Muscle layer of duodenum (tissue), 2 donors: ENCODE measurements around the gene PBLD.

Source experiments
- H3K27ac ChIP-seq: one replicate; pipeline ENCODE4 v1.7.0; 2013; ENCODE audit warnings: mild to moderate bottlenecking, low read length
- H3K27me3 ChIP-seq: one replicate; pipeline ENCODE4 v1.7.0; 2013; ENCODE audit warnings: low read depth, mild to moderate bottlenecking, control low read depth, low read length
- H3K36me3 ChIP-seq, 2 donors: one replicate each; pipeline ENCODE4 v1.7.0; 2013; ENCODE audit warnings: low read length in 2 of 2, control low read depth in 1 of 2, mild to moderate bottlenecking in 1 of 2; ENCODE audit not compliant: insufficient read depth in 2 of 2, control insufficient read depth in 1 of 2
- H3K4me1 ChIP-seq, 2 donors: one replicate each; pipeline ENCODE4 v1.7.0; 2013; ENCODE audit warnings: low read length in 2 of 2, mild to moderate bottlenecking in 2 of 2, control low read depth in 1 of 2, moderate library complexity in 1 of 2; ENCODE audit not compliant: insufficient read depth in 2 of 2, control insufficient read depth in 1 of 2
- H3K4me3 ChIP-seq, 2 donors: one replicate each; pipeline ENCODE4 v1.7.0; 2013; ENCODE audit warnings: low read length in 2 of 2, low read depth in 1 of 2, mild to moderate bottlenecking in 1 of 2
- H3K9me3 ChIP-seq, 2 donors: one replicate each; pipeline ENCODE4 v1.7.0; 2013; ENCODE audit warnings: low read length in 2 of 2, control low read depth in 1 of 2, mild to moderate bottlenecking in 1 of 2; ENCODE audit not compliant: control insufficient read depth in 1 of 2
- donor health status: healthy.

Gene PBLD

DNA sequence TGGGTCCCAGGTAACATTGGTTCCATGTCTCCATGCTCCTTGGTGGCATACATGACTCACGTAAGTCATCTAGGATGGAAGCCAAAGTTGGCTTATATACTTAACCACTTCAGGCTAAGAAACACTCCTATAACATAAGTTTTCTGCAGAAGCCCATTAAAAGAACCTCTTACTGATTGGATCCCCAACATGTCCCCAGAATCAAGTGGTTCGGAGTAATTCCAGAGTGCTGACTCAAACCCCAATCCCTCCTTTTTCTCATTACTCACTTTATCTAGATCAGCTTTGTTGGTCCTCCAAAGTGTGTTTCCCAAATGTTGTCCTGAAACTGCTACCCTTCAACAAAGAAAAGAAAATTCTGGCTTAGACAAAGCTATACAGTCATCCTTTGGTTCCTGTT, 90.7 kb downstream of the PBLD start:
- no peaks in the 10 kb centered on the region for H3K4me1 ChIP-seq
- no peak overlapping the region for H3K27ac ChIP-seq
- no peak overlapping the region for H3K4me3 ChIP-seq
- no peaks in the 10 kb centered on the region for H3K36me3 ChIP-seq
- H3K9me3 ChIP-seq: no peaks in the 10 kb centered on the region
- H3K27me3 ChIP-seq: no peaks in the 10 kb centered on the region

DNA sequence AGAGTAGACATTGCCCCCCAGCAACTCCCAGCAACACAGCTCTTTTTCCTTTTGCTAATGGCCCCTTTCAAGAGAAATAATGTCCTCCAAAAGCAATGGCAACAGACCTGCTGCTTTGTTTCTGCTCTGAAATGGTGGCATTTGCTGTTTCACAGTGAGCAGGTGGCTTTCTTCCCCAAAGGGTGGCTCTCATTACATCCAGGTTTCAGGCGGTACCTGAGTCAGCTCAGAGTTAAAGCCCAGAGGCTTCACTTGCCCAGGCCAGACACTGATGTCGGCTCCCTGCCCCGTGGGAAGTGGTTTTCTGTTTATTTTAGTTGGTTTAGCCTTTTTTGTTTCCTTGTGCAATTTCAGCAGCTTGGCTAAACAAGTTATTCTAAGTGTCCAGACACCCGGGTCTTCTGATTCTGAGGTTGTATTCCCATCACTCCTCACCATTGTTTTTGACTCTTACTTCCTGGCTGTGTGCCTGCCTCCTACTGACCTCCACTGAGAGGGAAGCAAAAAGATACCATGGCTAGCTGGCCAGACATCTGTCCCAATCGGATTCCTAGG, 93.1 kb downstream of the PBLD start:
- no peaks in the 10 kb centered on the region for H3K36me3 ChIP-seq
- H3K4me1 ChIP-seq: no peaks in the 10 kb centered on the region
- no peaks in the 10 kb centered on the region for H3K27me3 ChIP-seq
- no peak overlapping the region for H3K4me3 ChIP-seq
- no peaks in the 10 kb centered on the region for H3K9me3 ChIP-seq
- no peak overlapping the region for H3K27ac ChIP-seq

DNA sequence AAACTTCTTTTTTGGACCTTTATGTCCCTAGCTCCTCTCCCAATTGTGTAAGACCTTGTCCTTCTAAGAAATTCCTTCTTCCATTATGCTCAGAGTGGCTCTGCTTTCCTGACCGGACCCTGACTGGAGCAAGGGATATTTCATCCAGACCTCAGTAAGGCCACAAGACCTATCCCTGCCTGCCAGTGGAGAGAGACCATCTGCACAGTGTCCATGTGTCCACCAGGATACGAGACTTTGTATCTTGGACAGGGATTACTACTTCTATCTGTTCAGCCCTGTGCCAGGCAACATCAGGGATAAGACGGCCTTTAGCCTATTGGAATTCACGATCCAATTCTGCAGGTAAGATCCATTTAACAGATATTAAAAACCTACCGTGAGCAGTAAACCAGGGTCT, 93.7 kb downstream of the PBLD start:
- no peaks in the 10 kb centered on the region for H3K36me3 ChIP-seq
- H3K27ac ChIP-seq: no peak overlapping the region
- no peaks in the 10 kb centered on the region for H3K9me3 ChIP-seq
- H3K27me3 ChIP-seq: no peaks in the 10 kb centered on the region
- H3K4me3 ChIP-seq: no peak overlapping the region
- no peaks in the 10 kb centered on the region for H3K4me1 ChIP-seq

GRCh38 chr10:68238371-68238770, 94.4 kb downstream of the PBLD start:
- no peaks in the 10 kb centered on the region for H3K4me1 ChIP-seq
- no peak overlapping the region for H3K27ac ChIP-seq
- H3K4me3 ChIP-seq: no peak overlapping the region
- no peaks in the 10 kb centered on the region for H3K36me3 ChIP-seq
- no peaks in the 10 kb centered on the region for H3K27me3 ChIP-seq
- H3K9me3 ChIP-seq: no peaks in the 10 kb centered on the region

GRCh38 chr10:68237173-68237572, 95.6 kb downstream of the PBLD start:
- H3K4me1 ChIP-seq: no peaks in the 10 kb centered on the region
- H3K9me3 ChIP-seq: no peaks in the 10 kb centered on the region
- H3K27ac ChIP-seq: no peak overlapping the region
- H3K27me3 ChIP-seq: no peaks in the 10 kb centered on the region
- no peak overlapping the region for H3K4me3 ChIP-seq
- no peaks in the 10 kb centered on the region for H3K36me3 ChIP-seq

DNA sequence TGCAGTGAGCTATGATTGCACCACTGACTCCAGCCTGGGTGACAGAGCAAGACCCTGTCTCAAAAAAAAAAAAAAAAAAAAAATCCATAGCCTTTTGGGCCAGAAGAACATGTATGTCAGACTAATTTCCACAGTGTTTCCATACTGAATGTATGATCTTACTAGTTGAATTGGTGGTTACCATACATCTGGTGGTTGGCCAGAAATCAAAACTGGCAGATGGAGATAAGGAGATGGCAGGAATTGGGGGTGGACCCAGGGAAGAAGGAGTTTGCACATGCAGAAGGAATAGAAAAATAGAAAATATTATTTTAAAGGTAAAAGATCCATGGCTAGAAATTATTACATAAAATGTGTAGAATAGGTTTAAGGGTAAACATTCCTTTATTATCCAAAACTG, 97.1 kb downstream of the PBLD start:
- Histone ChIP-seq H3K9me3 (no peaks in the 10 kb centered on the region), H3K4me3 (no peak overlapping the region), H3K27me3 (no peaks in the 10 kb centered on the region), H3K27ac (no peak overlapping the region), H3K36me3 (no peaks in the 10 kb centered on the region), H3K4me1 (no peaks in the 10 kb centered on the region)

DNA sequence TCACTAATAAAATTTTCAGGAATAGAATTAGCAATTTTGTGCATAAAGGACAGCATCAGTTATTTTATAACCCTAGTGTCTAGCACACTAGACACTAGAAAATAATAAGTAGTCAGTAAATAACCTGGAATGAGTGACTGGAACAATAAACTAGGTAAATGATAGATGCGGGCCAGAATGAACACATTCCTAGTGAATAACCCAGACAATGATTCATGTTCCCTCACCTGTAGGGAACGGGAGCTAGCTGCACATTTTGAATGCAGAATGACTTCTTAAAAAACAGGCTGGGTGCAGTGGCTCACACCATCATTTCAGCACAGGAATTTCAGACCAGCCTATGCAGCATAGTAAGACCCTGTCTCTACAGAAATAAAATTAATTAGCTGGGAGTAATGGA, 97.6 kb downstream of the PBLD start:
- no peaks in the 10 kb centered on the region for H3K27me3 ChIP-seq
- no peak overlapping the region for H3K27ac ChIP-seq
- no peaks in the 10 kb centered on the region for H3K9me3 ChIP-seq
- H3K4me3 ChIP-seq: no peak overlapping the region
- no peaks in the 10 kb centered on the region for H3K36me3 ChIP-seq
- H3K4me1 ChIP-seq: no peaks in the 10 kb centered on the region

DNA sequence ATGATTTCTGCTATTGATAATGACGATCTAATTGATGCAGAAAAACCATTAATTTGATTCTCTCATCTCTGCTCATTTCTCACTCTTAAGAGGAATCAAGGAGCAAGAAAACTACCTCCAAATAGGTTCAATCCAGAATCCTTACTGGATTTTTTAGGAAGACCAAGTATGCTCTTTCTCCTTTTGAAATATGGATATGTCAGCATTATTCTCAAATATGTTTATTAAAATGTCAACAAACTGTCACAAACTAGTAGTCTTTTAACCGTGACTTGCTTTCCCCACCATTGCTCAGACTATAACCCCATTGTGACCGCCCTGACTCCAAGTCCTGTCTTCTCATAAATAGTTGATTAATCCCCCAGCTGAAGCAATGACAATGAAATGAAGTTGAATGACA, 99.7 kb downstream of the PBLD start:
- Histone ChIP-seq H3K27ac (no peak overlapping the region), H3K4me1 (no peaks in the 10 kb centered on the region), H3K27me3 (no peaks in the 10 kb centered on the region), H3K4me3 (no peak overlapping the region), H3K36me3 (no peaks in the 10 kb centered on the region), H3K9me3 (no peaks in the 10 kb centered on the region)
